Amniotic epithelial cell (primary cell): Measurements from ENCODE around the gene EFCAB7.

Experiments used
- DNase-seq: peaks from one replicate; pipeline ENCODE4 v3.0.0-alpha.2; 2010; ENCODE audit warnings: low read depth

Gene EFCAB7

GRCh38 chr1:63603810-63604209 lies 80.5 kb downstream of the EFCAB7 start:
- DNase-seq, result no peak

DNA sequence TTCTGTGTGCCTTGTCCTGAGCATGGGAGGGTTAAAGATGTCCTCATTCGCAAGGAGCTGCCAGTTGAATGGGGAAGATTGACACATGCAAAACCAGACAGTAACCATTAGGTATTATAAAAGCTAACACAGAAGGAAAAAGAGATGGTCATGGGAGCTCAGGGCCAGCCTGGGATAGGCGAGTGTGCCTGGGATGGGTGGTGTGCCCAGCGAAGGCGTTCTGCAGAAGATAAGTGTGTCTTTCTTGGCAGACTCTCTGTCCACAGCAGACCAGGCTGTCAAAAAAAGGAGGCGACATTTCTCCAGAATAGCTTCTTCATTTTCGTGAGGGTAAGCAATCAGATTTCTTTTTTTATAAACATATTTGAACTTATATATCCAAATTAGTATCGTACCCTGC lies 84.0 kb downstream of the EFCAB7 start:
- no peak for DNase-seq

DNA sequence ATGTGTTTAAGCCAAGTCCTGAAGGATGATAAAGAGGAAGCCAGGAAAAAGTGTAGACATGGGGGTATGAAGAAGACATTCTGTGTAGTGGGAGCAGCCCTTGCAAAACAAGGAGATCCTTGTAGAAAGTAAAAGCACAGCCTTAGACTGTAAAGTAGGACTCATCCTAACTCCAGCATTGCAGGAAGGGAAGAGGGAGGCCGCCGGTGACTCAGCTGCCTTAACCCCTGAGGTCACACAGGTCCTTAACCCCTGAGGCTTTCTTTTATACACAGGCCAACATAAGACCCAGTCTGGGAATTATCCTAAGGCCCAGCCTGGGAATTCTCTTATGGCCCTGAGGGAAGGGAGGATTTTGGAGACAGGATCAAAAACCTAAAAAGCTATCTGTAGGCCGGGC lies 87.9 kb downstream of the EFCAB7 start:
- peak; percentile 62 for DNase-seq

- peak; percentile 76 for DNase-seq
Measured at GRCh38 chr1:63612564-63612963, 89.2 kb downstream of the EFCAB7 start.

- no peak for DNase-seq
Measured at GRCh38 chr1:63612971-63613370, 89.6 kb downstream of the EFCAB7 start.

- peak; percentile 72 for DNase-seq
Measured at GRCh38 chr1:63615768-63616420, 92.6 kb downstream of the EFCAB7 start.

DNA sequence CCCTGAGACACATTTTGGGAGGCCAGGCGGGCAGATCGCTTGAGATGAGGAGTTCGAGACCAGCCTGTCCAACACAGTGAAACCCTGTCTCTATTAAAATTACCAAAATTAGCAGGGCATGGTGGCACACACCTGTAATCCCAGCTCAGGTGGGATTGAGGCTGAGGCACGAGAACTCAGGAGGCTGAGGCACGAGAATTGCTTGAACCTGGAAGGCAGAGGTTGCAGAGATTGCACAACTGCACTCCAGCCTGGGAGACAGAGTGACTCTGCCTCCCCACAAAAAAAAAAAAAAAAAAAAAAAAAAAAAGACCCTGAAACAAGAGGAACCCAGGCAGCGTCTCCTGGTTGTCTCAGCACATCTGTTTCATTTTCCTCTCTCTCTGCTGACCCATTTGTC lies 94.1 kb downstream of the EFCAB7 start:
- DNase-seq, result no peak

DNA sequence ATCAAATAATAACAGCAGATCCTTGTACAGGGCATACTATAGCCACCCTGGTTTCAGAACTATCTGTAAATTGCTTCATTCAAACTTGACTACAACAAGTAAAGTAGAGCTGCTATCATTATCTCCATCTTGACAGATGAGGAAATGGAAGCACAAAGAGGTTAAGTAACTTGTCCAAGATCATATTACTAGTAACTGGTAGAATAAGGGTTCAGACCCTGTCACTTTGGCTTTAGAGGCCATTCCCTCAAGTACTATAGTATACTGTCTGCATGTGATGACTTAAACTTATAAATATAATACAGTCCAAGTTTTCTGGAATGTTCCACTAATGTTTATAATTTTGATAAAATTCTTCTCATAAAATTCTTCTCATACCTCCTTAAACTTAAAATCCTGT lies 94.7 kb downstream of the EFCAB7 start:
- DNase-seq, result peak; percentile 48

DNA sequence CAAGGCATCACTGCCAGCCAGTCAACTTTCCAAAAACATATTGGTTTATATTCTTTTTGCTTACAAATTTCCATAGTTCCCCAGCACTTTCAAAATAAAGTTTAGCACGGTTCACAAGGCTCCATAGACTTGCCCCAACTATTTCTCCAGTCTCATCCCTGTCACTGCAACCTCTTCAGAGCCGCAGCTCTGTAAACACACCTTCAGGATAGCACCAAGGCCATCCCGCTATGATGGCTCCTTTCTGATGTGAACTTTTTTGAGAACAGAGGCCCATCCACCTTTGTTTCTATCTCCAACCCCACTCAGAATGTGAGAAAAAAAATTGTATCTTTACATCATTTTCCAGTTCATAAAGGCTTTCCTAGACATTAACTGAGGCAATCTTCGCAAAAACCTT lies 96.2 kb downstream of the EFCAB7 start:
- DNase-seq, result no peak

DNA sequence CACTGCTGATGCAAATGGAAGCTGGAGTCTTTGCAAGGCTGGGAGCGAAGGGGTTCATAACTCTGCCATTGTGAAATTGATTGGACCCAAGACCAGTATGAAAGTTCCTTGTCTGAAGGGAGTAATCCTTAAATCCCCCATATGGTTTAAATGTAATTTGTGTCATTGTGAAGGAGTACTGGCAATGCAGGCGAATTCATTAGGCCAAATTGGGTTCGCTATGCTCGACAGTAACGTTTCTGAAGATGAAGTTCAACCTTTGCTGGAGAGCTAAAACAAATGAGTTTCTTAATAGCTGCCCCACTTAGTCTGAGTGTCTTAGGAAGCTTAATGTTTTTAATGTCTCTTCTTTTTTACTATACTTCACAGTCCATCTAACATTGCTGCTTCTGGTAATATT lies 97.3 kb downstream of the EFCAB7 start:
- no peak for DNase-seq

- DNase-seq, result no peak
Measured at GRCh38 chr1:63621075-63621474, 97.8 kb downstream of the EFCAB7 start.

- DNase-seq, result peak; percentile 92
Measured at GRCh38 chr1:63621698-63622097, 98.4 kb downstream of the EFCAB7 start.
